Globus pallidus (tissue), 1 donor: ENCODE measurements around the gene MRPS7.
"Not testable (repeated sequence)": the region's sequence is repeated elsewhere in the genome, so short reads cannot be mapped to it uniquely, and the experiment has no call there.

ENCODE experiments used
- DNase-seq: peaks from one replicate; pipeline ENCODE4 v3.0.0-alpha.2; 2015; ENCODE audit warnings: low spot score

MRPS7 gene

DNA sequence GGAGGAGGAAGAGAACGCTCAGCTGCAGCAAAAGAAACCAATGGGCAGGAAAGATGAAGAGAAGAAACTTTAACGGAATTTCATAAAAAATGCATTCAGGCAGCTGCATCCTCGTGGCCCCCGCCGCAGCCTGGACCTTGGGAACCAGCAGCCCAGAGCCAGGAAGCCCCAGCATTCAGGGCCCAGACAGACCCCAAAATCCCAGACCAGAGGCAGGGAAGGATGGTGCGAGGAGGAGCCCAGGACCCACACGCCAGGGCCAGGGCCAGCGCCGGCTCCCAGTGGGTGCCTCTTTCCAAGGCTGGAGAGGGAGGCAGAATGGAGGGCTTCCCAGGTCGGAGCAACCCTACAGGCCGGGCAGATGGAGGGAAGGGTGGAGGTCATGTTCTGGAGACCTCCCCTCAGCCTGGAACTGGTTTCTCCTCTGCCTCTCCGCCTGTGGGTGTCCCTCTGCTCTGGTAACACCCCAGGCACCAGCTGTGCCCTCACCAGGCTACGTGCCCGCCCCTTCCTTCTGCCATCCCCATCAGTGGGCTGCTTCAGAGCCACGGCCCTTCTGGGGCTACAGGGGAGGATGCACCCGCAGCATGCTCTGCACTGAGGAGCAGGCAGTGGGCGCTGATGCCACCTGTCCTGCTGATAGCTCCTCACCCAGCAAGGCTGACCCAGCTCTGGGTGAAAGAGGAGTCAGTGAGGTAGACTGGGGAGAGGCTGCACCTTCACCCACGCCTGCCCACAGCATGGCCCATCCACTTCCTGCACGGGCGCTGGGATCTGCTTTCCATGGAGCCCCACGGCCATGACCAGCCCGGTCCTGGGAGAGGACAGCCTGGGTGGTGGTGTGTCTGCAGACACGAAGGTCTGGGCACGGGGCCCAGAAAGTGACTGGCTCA, 10.5 kb downstream of the MRPS7 start:
- no peak for DNase-seq

DNA sequence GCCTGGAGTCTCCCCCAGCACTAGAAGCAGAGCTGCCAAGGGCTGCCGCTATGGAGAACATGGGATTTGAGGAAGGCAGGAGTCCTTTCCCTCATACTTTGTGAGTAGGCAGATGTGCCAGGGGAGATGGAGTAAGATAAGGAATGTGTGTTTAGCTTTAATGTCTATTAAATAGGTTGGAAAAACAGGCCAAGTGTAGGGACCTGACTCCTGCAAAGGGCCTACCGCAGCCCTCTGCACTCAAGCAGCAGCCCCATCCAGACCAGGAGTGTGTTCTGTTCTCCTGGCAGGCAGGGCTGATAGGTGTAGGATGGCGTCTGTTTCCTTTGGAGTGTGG, 11.1 kb downstream of the MRPS7 start:
- no peak for DNase-seq

DNA sequence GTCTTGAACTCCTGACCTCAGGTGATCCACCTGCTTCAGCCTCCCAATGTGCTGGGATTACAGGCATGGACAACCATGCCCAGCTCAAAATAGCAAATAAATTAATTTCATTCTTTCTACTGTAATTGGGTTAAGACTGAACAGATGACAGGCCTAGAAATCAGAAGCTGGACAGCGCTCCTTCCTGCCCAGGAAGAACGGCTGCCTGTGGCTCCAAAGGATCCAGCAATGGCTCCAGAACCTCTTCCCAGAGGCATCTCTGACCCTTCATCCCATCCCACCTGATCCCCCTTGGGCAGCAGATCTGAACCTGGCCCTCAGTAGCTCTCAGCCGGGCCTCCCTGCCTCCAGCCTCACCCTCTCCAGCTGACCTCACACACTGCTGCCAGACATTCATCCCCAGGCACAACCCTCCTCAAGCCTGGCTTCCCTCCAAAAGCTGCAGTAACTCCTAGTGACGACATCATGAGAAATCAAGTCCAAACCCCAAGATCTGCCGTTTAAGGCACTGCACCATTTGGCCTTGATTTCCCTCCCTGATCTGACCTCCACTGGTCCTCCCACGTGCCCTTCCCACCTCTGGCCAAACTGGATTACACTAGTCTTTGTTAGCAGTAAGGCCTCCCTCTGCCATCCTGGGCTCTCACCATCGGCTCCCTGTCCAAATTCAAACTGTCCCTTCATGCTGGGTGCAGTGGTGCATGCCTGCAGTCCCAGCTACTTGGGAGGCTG, 12.5 kb downstream of the MRPS7 start:
- DNase-seq = no peak

DNA sequence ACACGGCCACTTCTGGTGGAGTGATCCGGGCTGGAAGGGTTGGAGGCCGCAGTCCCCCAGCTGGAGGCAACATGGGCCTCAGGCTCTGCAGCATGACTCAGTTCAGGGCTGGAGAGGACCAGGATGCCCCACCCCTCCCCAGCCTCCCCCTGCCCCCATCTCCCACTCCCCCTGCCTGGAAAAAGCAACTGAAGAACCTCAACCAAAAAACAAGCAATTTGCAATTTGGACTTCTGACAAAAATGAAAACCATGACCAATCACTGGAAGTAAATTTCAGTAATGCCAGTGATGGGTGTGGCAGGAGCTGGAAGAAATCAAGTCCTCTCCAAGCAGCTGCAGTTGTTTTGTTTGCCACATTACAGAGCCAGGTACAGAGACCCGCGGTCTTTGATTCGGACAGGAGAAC, 16.0 kb downstream of the MRPS7 start:
- DNase-seq = no peak

DNA sequence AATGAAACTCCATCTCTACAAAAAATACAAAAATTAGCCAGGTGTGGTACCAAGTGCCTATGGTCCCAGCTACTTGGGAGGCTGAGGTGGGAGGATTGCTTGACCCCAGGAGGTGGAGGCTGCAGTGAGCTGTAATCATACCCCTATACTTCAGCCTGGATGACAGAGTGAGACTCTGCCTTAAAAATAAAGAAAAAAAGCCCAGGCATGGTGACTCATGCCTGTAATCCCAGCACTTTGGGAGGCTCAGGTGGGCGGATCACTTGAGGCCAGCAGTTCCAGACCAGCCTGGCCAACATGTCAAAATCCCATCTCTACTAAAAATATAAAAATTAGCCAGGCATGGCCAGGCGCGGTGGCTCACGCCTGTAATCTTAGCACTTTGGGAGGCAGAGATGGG, 18.5 kb downstream of the MRPS7 start:
- DNase-seq = not testable (repeated sequence)

DNA sequence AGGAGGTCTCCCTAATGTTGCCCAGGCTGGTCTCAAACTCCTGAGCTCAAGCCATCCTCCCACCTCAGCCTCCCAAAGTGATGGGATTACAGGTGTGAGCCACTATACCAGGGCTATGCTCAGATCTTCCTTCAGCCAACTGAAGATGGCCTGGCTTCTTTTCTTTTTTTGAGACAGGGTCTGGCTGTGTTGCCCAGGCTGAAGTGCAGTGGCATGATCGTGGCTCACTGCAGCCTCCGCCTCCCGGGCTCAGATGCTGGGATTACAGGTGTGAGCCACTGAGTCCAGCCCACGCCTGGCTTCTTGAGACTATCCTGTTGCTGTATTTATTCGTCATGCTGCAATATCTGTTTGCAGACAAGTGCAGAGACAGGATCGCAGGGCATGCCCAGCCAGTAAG, 23.4 kb downstream of the MRPS7 start:
- no peak for DNase-seq

DNA sequence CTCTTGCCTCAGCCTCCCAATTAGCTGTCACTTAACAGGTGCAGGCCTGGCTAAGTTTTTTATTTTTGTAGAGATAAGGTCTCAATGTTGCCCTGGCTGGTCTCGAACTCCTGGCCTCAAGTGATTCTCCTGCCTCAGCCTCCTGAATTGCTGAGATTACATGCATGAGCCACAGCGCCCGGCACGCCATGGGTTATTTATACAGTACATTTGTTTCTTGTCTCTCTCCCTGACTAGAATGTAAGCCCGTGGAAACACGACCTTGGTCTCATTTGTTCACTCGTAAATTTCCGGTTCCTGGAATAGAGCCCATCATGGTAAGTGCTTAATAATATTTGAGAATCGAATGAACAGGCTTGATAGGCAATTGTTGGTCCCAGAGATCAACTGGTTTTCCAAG, 25.5 kb downstream of the MRPS7 start:
- no peak for DNase-seq

DNA sequence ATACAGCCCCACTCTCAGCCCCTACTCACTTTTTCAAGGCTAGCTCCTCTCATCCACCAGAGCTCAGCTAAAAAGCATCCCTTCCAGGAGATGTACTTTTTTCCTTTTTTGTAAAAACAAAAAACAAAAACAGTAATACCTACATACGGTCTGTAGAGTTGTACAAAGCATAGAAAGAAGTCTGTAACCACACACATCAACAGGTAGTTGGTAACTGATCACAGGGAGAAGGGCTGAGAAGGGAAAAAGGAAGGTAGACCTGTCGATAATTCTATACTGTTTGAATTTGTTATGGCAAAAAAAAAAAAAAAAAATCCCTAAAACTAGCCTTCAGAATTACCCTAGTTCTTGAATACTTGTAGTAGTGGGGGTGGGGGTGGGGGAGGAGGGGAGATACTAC, 26.7 kb downstream of the MRPS7 start:
- no peak for DNase-seq

DNA sequence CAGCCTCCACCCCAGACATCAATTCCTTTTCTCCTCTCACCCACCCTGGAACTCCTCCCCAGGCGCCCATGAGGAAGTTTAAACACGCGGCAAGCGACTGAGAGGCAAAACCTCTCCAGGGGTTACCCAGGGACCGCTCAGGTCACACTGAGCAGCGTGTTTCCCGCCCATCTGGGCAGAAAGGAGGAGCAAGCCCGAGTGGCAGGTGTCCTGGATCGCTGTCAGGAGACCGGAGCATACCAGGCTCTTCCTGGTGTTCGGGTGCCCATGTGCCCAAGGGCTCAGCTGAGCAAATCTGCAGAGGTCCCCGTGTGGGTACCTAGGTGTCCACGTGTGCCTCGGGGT, 27.1 kb downstream of the MRPS7 start:
- no peak for DNase-seq

DNA sequence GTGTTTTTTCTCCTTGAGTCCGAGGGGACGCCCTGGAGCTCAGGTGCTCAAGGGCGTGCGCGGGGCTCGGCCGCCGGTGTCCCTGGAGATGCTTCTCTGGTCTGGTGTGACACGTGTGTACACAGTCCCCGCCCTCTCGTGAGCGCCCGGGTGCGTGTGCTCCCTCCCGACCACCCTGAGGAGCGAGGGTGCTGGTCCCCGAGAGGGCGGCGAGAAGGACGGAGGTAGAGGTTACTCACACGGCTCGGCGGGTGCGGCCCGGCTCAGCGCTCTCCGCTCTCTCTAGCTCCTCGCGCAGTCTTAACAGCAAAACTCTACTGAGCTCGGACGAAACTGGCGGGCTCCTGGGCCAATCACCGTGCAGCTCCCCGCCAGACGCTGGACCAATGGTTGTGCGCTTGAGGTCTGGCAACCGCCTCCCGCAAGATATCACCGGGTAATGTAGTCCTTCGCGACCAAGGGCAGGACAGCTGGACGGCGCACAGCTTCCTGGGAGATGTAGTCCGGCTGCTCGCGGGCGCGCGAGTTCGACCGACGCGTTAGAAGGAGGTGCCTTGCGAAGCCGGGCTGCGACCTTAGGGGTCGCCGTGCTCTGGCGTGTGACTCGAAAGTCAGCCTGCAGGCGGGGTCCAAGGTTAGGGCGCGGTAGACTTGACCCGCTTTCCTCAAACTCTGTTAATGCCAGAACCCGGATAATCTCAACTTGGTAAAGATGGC, 27.6 kb downstream of the MRPS7 start, which contains the start of gene SLC25A19:
SLC25A19 (minus strand) TSS at position 319 of the 717 bp plus-strand sequence. CDS start 2,669 bp downstream, outside the sequence.
- DNase-seq = peak; percentile 99

DNA sequence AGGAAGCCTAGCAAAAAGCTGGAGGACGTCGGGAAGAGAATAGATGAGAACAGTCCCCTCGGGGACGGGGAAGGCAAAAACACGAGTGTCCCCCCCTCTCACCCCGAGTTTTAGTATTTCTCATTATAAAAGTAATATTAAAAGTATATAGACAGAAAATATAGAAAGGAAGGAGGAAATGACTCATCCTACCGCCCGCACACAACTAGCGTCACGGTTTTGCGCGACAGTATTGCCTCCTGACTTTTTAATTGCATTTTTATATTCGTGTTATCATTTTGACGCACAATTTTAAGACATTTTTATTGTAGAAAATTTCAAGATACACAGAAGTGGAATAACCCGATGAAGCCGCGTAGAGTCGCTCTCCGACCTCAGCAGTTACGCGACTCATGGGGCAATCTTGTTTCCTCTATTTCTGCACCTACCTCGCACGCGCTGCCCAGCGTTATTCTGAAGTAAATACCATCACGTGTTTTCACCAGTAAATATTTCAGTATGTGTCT, 28.2 kb downstream of the MRPS7 start:
- peak; percentile 70 for DNase-seq

DNA sequence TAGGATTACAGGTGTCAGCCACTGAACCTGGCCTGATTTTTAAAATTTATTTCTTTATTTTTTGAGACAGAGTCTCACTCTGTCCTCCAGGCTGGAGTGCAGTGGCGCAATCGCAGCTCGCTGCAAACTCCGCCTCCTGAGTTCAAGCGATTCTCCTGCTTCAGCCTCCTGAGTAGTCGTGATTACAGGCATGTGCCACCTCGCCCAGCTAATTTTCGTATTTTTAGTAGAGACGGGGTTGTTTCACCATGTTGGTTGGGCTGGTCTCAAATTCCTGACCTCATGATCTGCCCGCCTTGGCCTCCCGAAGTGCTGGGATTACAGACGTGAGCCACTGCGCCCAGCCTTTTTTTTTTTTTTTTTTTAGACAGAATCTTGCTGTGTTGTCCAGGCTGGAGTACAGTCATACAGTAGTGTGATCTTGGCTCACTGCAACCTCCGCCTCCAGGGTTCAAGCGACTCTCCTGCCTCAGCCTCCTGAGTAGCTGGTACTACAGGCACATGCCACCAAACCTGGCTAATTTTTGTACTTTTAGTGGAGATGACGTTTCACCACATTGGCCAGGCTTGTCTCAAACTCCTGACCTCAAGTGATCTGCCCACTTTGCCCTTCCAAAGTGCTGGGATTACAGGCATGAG, 31.2 kb downstream of the MRPS7 start:
- not testable (repeated sequence) for DNase-seq

DNA sequence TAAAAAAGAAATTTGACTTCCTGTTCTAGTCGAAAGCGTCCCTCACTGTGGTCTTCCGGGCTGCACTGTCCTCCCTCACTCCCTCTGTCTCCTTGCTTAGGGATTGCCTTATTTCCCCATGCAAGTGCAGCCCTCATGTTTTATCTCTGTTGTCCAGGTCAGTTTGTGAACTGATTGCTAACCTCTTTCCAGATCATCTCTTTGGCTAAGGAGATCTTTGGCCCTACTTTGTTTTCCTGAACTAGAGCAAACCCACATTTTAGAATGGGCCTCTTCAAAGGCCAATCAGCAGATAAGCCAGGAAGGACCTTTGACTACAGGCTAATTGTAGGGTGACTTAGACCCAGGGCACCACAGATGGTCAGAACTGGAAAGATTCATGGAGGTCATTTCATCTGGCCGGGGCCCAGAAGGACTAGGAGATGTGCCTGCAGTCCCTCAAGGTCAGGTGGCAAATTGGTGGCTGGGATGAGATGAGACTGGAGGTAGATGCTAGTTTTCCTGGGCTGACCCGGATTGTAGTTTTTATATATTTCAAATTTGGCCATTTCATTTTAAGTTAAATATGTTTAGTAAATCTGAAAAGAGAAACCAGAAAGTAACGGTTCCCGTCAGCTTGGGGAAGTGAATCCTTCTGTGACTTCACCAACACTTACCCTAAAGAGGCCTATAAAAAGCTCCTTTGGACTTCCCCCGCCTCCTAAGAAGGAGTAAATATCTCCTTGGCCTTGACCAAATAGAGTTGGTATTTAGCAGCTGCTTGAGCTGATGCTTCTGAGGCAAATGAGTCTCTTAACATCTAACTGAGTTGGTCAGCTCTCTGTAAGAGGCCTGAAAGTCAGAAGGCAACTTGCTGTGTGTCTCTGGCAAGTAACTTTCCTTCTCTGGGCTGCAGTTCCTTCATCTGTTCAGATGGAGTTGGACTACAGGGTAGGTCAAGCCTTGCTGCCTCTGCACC, 33.8 kb downstream of the MRPS7 start:
- peak; percentile 60 for DNase-seq

DNA sequence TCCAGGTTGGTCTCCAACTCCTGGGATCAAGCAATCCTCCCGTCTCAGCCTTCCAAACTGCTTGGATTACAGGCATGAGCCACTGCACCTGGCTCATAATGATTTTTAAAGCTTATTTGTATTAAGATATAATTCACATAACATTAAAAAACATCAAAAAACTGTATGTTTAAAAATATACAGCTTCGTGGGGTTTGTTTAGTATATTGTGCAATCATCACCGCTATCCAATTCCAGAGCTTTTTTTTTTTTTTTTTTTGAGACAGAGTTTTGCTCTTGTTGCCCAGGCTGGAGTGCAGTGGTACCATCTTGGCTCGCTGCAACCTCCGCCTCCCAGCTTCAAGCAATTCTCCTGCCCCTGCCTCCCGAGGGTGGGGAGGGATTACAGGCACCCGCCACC, 38.6 kb downstream of the MRPS7 start:
- no peak for DNase-seq

DNA sequence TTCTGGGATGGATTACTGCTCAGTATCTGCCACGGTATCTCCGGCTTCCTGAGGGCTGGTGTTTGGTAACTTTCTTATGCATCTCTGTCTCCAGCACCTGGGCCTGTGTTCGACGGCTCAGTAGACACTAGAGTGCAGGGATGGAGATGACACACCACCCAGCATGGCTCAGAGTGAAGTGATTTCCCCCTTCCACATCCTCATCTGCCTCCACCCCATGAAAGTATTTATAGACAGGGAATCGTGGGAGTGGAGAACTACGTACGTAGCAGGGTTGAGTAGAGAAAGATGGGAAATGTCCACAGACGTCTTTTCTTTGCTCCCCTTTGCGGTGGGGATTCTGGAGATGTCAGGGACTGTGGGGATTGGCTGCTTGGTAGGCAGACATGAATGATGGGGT, 39.4 kb downstream of the MRPS7 start:
- DNase-seq = no peak

DNA sequence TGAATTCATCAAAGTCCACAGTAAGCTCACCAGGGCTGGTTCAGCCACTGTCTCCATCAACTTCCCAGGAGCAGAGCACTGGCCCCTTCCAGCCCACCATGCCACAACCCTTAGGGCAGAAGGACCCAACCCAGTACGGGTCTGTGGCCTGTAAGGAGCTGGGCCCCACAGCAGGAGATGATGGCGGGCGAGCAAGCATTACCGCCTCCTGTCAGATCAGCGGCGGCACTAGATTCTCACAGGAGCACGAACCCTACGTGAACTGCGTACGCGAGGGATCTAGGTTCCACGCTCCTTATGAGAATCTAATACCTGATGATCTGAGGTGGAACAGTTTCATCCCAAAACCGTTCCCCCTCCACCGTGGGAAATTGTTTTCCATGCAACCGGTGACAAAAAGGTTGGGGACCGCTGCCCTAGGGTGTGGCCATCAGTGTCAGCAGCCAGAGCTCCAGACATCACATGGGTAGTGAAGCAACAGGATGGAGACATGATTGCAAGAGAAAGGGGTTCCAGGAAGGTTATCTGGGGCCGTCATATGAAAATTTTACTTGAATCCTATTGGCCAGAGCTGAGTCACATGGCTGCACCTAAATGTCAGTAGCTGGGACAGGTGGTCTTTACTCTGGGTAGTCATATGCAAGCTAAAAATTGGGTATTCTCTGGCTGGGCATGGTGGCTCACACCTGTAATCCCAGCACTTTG, 40.0 kb downstream of the MRPS7 start:
- DNase-seq = no peak

DNA sequence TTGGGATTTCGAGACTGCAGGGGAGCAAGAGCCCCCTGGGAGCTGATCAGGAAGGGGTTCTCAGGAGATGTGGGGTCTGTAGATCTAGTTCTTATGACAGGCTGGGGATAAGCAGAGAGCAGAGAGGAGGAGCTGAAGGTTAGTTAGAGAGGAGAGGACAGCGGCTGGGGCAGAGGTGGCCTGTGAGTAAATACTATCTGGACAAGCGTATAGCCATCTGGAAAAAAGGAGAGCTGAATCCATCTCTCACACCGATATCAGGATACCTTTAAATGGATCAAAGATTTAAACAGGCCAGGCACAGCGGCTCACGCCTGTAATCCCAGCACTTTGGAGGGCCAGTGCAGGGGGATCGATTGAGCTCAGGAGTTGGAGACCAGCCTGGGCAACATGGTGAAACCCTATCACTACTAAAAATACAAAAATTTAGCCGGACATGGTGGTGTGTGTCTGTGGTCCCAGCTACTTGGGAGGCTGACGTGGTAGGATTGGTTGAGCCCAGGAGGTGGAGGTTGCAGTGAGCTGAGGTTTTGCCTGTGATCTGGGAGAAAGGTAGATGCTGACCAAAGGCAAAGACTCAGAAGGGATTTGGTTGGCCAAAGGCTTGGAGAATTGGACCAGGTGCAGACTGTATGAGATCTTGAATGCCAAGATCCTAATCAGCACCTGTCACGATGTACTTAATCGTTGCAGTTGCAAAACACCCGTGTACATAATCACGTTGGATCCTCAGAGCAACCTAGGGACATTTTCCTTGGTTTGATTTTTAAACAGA, 46.5 kb downstream of the MRPS7 start:
- DNase-seq = no peak

DNA sequence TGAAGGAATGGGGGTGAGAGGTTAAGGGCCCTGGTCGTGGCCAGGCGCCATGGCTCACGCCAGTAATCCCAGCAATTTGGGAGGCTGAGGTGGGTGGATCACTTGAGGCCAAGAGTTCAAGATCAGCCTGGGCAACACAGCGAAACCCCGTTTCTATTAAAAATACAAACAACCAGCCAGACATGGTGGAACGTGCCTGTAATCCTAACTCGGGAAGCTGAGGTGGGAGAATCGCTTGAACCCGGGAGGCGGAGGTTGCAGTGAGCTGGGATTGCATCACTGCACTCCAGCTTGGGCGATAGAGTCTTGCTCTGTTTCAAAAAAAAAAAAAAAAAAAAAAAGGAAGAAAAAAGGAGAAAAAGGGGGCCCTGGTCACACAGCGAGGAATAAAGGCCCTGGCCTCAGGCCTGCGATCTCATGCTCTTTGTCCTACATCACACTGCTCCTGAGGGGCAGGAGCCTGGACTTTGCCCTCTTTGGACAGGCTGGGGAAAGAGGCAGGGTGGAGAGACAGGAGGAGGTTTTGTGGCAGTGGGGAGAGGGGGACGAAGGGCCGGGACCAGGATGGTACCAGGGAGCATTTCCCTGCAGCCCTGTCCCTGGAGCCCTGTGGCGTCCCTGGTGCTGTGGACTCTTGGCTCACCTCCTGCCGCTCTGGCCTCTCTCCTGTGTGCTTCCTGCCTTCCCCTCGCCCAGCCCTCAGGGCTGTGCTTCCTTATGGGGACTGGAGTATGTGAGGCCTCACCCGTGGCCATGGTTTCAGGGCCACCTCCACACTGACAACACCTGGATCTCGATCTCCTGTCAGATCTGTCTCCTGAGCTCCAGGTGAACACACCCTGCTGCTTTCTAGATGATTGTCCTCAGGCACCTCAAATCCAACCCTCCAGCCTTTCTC, 47.3 kb downstream of the MRPS7 start:
- no peak for DNase-seq
